ENCODE results near the gene TTC23L. TPM values are rescaled to one million over a fixed set of nuclear protein-coding genes. Genes with fewer than 3 reads are reported as not detected.

Gene TTC23L
- under 0.01 and 0.28 TPM in 2 replicates for total RNA-seq

GRCh38 chr5:34838785-34839714 lies at the start of gene TTC23L:
Gene TTC23L, plus strand, starts transcription at chr5:34839164. Its CDS starts 1,508 bp downstream, at chr5:34840672.

DNA sequence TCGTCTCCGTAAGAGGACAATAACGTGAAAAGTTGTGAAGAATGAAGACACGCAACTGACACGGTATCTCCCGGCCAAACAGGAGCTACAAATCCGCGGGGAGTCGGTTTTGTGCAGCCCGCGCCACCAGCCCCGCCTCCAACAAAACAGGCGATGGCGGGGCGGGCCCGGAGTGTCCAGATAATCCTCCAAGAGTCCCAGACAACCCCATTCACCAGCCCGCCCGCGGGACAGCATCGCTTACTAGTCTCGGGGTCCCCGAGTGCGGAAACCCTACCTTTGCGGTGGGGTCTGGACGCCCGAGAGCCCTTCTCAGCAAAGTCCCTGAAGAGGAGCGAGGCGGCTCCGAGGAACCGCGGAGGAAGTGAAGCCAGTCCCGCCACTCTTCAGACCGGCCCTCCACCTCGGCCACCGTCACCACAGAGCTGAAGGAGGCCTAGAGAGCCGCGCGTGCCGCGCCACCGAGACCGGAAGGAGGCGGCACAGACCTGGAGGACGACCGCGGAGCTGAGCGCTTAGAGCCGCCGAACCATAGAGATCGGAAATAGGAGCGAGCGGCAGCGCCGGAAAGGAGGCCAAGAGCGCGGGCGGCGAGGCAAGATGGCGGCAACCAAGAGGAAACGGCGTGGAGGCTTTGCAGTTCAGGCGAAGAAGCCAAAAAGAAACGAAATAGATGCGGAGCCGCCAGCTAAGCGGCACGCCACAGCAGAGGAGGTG lies 76.3 kb downstream of the TTC23L start, which contains the start of the genes BRIX1 and RAD1:
Gene BRIX1, plus strand, starts transcription at position 573 of the 717 bp plus-strand sequence. Its CDS starts 28 bp downstream, at position 601.
Gene RAD1, minus strand, starts transcription at position 366 of the 717 bp plus-strand sequence. CDS start 612 bp downstream, outside the sequence.

GRCh38 chr5:34929134-34929719 lies 90.3 kb downstream of the TTC23L start, which contains the start of gene DNAJC21:
Gene DNAJC21, plus strand, starts transcription at chr5:34929559. Its CDS starts 261 bp downstream, at chr5:34929820.

Other genes starting within 250 kb of the TTC23L start
- gene RAI14, start 182.8 kb upstream of the TTC23L start, total RNA-seq = 141 and 176 TPM in 2 replicates
- 20.9 and 37.6 TPM in 2 replicates for gene RAD1, start 76.3 kb downstream of the TTC23L start, total RNA-seq
- 40.0 and 73.8 TPM in 2 replicates for gene BRIX1, start 76.5 kb downstream of the TTC23L start, total RNA-seq
- gene DNAJC21, start 90.4 kb downstream of the TTC23L start, total RNA-seq = 44.0 and 53.5 TPM in 2 replicates
- not detected in 2 replicates for gene AGXT2, start 208.8 kb downstream of the TTC23L start, total RNA-seq